GM19240 (cell line): ENCODE data around the gene PEA15.
A peak's percentile ranks its signal among the peaks of the same experiment; 100 is the strongest.

Source experiments
- DNase-seq: peaks from one replicate; pipeline ENCODE4 v3.0.0; 2011; ENCODE audit warnings: low spot score; ENCODE audit not compliant: insufficient read length

PEA15 gene

DNA sequence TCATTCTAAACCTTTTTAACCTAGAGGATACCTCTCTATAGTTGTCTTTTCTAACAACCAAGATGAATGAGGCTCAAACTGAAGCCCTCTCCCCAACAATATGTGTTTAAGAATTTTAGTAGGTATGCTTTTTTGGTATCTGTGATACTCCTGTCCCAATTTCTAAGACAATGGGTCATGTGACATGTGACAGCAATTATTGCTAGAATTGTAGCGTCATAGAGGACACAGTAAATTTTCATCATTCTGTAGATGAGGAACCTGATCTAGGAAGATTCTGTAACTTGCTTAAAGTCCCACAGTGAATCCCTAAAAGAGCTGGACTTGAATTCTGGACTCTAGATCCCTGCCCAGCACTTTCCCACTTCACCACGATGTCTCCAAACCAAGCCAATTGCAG is 26.5 kb upstream of the PEA15 start:
- DNase-seq: no peak

DNA sequence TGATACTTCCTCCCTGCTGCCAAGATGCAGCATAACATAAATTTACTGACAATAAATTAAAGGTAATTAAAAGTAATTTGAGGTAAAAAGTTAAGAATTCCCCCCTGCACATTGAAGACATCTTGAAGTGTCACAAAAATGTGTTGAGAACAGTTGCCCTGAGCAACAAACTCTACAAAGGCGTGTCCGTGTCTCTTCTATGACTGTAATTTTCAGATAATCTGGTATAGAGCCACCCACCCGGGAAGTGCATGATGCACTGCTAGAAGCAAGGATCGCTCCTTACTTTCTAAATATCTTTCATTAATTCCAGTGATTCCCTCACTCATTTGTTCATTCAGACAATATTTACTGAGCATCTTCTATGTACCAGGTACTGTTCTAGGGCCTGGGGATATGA is 25.8 kb upstream of the PEA15 start:
- no peak for DNase-seq

DNA sequence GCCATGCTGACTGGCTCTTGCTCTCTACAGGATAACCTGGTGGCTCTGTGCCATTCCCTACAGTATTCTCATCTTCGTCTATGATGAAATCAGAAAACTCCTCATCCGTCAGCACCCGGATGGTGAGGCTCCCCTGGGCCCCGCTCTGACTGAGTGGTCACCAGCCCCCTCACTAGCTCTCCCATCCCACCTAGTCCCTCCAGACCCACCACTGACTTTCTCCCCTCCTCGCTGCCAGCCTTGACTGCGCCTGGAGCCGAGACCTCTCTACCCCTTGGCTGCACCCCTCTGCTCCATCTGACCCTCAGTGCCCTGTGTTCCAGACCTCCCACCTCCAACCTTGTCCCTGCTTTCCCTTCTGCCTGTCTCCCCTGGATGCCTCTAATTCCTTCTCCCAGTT is 18.9 kb upstream of the PEA15 start:
- no peak for DNase-seq

DNA sequence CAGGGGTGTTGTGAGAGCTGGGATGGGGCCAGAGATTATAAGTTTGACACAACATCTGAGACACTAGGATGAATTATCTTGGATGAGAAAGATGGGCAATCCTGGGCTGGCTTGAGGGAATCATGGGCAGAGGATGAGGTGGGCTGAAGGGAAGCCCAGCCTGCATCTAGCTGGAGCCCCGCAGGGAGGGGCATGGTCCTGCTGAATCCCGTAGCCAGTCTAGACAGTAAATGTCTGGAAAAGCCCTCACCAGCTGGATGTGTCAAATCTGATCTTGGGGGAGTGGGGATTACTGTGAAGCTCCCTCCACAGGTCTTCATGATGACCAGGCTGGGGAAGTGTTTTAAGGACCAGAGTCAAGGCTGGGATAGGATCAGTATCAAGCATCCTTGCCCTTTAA is 18.5 kb upstream of the PEA15 start:
- DNase-seq: no peak

DNA sequence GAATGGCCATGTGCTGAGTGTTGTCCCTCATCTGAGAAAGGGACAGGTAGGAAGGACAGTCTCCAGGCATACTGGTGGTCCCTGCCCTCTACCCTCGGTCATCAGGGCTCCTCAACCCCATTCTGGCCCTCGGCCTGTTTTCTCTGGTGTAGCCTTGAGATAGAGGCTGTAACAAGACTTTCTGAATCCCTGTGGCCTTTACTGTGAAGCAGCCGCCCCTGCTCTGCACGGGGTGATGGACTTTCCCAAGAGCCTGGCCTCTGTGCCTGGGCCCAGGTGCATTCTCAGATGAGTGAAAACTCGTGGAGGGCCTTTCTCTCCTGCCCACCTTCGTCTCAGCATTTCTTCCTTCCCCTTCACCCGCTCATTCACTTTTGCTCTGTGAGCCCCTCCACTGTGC is 17.8 kb upstream of the PEA15 start:
- DNase-seq: no peak

DNA sequence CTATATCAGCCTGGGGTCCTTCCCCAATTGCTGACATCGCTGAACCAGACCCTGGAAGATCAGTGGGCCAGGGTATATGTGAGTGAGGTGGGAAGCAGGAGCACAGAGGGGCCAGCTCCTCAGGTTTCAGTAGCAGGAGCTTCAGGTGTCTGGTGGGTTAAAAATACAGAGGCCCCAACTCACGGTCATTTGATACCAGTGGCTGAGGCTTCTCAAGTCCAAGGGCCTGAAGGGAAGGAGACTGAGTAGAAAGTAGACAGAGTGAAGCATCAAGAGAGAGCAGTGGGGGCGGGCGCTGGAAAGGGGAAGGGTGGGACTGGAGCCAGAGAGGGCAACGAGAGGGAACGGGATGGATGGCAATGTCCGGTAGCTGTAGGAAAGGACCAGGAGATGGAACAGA is 16.8 kb upstream of the PEA15 start:
- no peak for DNase-seq

DNA sequence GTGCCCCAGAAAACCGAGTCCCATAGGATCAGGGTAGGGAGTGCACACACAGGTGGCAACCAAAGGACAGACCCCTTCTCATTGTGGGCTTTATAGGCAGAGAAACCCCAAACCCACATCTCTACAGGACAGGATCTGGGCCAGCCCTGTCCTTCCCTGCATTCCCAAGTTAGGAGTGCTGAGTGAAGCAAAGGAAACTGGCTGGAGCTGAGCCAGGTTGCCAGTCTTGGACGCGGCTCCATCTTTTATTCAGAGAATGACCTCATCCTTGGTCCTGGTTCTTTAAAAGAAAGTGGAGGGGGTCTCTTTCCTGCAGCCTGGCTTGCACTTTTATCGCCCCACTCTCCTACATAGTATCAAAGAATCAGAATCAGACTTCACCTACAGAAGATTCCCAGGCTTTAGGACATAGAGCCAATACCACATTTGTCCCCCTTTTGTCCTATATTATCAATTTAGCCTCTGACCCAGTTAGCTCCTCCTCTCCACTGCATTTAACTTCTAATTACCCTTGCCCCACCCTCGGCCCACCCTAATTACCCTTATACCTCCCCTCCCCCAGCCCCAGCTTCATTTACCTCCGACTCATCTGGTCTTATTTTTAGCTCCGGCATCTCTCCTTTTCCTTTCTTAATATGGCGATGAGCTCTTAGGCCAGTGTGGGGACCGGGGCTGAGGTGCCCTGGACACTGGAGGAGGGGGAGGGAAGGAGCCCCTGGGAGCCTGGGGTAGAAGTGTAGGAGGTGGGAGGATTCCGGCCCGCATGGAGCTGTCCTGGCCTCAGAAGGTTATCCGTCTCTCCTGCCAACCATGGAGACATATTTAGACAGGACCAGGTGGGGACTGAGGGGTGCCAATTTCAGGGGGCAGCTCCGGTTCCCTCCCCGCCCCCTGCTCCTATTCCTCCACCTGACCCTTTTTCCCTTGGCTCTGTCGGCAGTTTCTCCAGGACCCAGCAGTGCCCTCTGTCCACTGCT is 15.2 kb upstream of the PEA15 start, which contains the start of gene CASQ1:
CASQ1 (plus strand) TSS at position 927 of the 977 bp plus-strand sequence. CDS start 177 bp downstream, outside the sequence.
- no peak for DNase-seq

DNA sequence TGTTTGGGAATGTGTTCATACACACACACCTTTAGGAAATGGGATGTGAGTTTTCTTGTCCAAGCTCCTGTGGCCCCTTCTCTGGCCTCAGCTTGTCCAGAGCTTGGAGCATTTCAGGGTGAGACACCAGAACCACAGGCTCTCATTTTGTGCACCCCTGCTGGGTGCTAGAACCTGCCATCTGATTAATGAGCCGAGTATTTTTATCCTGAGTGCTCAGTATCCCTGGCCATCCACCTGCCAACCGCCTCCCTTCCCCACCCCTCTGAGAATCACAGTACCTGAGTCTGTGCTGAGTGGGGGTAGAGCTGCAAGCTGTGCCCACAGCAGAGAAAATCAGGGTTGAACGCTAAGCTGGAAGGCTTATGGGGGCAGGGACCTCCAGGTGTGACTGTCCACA is 13.4 kb upstream of the PEA15 start:
- DNase-seq: no peak

DNA sequence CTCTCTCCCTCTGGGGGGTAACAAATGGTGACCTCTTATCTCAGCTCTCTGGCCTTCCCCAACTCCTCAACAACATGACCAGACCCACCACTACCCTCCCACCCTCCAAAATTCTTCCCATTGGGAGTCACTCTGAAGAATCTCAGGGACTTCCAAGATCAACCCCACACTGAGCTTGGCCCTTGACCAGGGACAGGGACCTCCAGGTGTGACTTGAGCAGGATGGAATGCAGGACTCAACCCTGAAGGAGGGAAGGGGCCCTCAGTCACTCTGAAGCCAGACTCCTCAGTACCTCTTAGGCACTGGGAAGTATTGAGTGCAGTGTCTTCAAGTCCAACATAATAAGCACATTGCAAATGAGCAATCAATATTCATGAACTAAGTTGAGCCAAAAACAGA is 12.9 kb upstream of the PEA15 start:
- no peak for DNase-seq

DNA sequence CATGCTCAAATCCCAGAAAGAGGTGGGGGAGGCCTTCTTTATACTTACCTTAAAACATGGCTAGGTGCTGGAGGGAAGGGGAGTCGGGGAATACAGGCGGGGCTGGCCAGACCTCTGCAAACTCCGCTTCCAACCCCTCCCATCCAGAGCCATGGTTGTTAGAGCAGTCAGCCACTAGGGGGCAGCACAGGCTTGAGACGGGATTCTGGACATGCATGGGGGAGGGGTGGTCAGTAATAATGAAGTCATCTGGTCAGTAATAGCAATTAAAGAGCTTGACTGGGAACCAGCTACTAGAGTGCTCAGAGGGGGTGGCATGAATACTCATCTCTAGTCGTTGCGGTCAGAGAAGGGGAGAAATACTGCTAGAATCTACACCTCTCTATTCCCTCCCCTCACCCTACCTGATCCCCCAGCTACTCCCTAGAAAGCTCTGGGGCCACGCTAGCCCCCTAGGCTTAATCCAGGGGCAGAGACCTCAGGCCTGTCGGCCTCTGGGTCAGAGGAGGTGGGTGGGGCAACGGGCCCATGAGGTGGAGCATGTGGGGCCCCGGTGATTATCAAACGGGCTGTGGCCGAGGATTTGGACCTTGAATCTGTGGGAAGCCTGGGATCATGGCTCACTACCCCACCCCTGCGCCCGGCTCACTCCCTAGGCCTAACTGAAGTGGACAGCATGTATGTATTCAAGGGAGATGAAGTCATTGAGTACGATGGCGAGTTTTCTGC is 11.9 kb upstream of the PEA15 start:
- DNase-seq: peak; percentile 56

DNA sequence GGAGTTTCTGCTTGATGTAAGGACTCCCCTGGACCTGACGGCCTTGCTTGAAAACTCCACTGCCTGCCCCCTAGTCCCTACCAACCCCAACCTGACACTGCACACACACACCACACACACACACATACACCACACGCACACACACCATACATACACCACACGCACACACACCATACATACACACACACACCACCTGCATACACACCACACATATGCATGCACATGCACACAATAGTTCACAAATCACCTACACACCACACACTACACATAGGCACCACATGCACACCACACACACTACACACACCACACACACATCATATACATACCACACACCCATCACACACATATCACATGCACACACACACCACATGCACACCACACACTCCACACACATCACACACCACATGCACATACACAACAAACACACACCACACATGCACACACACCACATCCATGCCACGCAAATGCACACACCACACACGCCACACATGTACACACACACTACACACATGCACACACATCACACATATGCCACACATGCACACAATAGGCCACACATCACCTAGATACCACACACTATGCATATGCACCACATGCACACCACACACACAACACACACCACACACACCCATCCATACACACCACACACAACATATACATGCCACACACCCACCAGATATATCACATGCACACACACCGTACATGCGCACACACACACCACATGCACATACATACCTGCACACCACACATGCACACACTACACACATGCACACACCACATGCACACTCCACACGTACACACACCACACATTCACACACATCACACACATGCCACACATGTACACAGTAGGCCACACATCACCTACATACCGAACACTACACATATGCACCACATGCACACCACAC is 11.1 kb upstream of the PEA15 start:
- DNase-seq: no peak

DNA sequence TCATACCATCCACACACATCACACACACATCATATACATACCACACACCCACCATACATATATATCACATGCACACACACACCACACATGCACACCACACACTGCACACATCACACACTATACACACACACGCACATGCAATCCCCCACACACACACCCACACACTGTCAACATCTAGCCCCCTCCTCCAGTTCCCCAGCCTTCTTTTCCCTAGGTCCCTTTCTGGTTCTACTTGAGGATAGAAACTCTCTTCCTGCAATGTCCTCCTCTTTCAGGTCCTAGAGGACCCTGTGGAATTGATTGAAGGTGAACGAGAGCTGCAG is 10.5 kb upstream of the PEA15 start:
- no peak for DNase-seq

DNA sequence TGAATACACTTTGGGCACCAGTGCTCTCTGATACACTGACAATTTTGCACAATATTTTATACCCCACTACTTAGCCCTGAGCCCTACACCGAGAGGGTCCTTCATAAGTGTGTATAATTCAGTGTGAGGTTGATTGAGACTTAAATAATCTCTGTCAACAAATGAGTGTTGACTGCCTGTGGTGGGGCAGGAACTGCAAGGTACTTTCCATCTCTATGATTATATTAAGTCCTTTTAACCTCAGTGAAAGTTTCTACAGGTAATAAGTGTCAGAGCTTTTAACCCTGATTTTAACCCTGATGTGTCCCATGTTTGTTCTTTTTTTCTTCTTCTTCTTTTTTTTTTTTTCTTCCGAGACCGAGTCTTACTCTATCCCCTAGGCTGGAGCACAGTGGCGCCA is 9.0 kb upstream of the PEA15 start:
- DNase-seq: no peak

DNA sequence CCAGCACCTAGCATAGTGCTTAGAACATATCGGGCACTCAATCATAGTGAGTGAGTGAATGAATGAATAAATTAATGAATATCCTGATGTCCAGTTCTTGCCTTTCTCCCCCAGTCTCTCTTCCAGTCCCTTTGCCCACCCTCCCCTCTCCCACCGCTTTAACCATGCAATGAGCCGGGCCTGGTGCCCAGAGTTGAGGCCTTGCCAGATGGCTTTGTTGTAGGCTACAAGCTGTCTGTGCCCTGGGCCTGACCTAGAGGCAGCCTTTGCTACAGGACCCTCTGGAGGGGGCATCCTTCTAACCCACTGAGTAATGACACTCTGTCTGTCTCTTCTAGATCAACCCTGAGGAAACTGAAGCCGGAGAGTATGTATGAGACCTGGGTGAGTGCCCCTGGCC is 8.0 kb upstream of the PEA15 start:
- no peak for DNase-seq

DNA sequence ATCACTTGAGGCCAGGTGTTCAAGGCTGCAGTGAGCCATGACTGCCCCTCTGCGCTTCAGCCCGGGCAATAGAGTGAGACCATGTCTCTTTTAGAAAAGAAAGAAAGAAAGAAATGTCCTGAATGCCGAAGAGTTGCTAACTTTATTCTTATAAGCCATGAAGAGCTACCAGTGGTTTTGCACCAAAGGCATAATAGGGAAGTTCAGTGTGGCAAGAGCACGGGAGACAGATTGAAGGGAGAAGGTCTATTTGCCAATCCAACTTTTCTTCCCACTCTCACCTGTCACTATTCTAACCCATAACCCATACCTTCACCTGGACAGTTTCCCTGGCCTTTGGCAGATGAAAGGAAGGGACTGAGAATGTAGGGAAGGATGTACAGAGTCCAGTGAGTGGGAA is 4.4 kb upstream of the PEA15 start:
- DNase-seq: no peak

DNA sequence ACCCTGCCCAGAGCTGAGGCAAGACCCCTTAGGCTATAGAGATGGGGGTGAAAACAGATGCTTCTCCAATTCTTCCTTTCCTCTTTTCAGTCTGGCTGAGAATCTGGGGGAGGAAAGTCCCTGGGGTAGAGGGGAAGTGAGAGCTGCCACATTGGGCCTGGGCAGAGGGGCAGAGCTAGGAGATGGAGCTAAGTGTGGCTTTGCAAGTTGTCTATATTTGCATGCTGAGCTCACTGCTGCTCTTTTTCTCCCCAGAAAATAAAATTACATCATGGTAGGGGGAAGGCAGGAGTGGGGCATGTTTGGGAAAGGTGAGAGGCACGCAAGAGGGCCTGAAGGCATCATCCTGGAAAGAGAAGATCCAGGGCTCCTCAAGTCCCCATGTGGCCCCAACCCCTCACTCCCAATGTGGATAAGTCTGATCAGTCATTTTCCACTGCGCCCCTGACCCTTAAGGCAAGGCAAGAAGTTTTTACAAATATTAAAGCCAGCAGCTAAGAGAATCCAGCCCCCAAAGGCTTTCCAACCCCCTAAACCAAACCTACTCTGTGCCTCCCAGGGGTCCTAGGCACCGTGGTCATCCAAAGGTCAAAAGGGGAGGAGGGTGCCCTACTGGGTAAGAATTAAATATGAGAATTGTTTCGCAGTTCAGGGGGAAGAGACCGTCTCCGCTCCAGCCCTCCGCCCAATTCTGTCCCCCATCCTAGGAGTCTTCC is 500 bp upstream of the PEA15 start:
- DNase-seq: peak; percentile 52

DNA sequence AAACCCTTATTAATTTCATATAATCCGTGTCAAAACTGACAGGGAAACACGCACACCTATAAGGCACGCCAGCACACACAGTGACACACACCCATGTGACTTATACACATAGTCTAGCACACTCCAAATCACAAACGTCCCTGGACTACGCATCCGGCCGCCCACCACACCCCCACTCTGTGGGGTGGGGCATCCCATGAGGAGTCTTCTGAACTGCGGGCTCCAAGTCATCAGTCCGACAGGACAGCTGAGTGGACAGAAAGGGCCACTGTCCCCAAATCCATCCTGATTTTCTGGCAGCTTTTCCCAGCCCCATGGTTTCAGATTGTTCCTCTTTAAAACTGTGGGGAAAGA is 829 bp downstream of the PEA15 start:
- peak; percentile 29 for DNase-seq

DNA sequence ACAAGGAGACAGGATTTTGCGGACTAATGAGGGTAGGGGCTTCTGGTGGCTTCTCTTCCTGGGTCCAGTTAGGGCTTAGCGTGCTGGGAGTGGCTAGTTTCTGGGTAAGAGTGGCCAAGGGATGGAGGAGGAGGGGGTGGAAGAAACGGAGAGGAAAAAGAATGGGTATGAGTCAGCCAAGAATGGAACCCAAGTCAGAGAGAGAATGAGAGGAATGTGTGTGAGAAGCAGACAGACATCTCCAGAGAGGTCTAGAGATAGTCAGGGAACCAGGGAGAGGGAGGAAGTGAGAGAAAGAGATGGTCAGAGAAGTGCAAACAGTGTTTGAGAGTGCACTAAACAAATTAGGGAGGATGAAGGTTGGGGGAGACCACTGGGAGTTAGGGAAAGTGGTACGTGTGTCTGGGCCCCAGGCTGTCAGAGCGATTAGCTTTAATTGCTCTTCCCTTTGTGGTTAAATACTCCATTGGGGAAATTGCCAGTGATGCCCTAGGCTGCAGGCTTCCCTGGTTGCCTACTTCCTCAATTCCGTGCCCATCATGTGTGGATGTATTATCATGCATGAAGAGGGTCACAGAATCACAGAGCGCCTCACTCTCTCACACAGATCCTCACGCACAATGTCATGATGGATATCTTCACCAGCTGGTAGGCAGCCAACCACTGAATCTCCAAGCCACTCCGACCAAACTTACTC is 1.4 kb downstream of the PEA15 start:
- no peak for DNase-seq

DNA sequence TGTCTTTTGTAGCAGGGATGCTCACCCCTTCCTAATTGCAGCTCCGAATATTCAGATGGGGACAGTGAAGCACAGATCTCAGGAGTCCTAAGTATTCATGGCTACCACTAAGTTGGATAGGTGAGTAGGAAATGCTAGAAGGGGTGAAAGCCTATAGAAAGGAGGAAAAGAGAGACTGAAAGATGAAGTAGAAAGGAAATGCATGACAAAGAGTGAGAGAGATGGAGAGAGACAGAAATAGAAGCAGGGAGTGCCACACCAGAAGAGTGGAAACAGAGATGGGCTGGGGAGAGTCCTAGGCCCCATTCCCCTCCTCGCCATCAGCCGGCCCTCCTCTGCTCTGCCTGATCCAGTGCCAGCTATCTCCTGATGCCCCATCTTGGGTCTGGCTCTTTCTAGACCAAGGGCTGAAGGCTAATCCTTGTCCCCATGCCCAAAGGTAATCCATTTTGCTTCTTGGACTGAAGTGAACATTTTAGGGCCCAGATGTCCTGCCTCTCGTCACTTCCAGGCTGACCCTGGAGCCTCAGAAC is 2.0 kb downstream of the PEA15 start:
- DNase-seq: no peak
